Adrenal gland (tissue), 12 donors: ENCODE measurements around the gene DHRS7B. TPM values are rescaled to one million over a fixed set of nuclear protein-coding genes. Genes with fewer than 3 reads are reported as not detected.

ENCODE experiments used
- DNase-seq, 7 donors: peaks; one replicate each; pipeline ENCODE4 v3.0.0-alpha.2; 2019 to 2020
- H3K27ac ChIP-seq, 5 donors: fragments of 200-600 bp; sonication (generic) in 4 of 5; 1 replicate in 3 of 5; 2 replicates in 2 of 5; pipeline versions ENCODE4 v1.5.1 to v1.8.0; 2016 to 2020; ENCODE audit warnings: mild to moderate bottlenecking in 1 of 5
- H3K27me3 ChIP-seq: fragments of 200-600 bp; 2 replicates; pipeline ENCODE4 v1.8.0; 2021
- H3K36me3 ChIP-seq, 2 donors: fragments of 200-600 bp; replicated peaks in 1 of 2; 1 replicate in 1 of 2; 2 replicates in 1 of 2; pipeline versions ENCODE4 v1.5.1 to v1.8.0; 2018 to 2022
- H3K4me1 ChIP-seq, 2 donors: fragments of 200-600 bp; replicated peaks in 1 of 2; 1 replicate in 1 of 2; 2 replicates in 1 of 2; pipeline versions ENCODE4 v1.5.1 to v1.8.0; 2018 to 2021
- H3K4me3 ChIP-seq, 4 donors: fragments of 200-600 bp; sonication (generic) in 3 of 4; one replicate each; pipeline ENCODE4 v1.5.1; 2016 to 2018
- H3K9me3 ChIP-seq, 3 donors: fragments of 200-600 bp; sonication (generic) in 1 of 3; replicated peaks in 1 of 3; 1 replicate in 2 of 3; 2 replicates in 1 of 3; pipeline versions ENCODE4 v1.5.1 to v1.8.0; 2016 to 2021
- CTCF ChIP-seq, 6 experiments: fragments of 450-650 bp in 4 of 6; fragments of 200-600 bp in 2 of 6; sonication (generic) in 1 of 6; IDR thresholded peaks; 1 replicate in 5 of 6; 2 replicates in 1 of 6; pipeline versions ENCODE4 v1.5.1 to v1.8.0; 2016 to 2021; ENCODE audit warnings: antibody characterized with exemption in 6 of 6, mild to moderate bottlenecking in 2 of 6, moderate library complexity in 1 of 6
- POLR2A ChIP-seq, 2 donors: fragments of 450-650 bp; IDR thresholded peaks; one replicate each; pipeline ENCODE4 v1.6.1; 2017; ENCODE audit warnings: antibody characterized with exemption in 2 of 2, mild to moderate bottlenecking in 2 of 2, moderate library complexity in 1 of 2
- WGBS, 4 donors: extraction: QIAGEN DNeasy Blood & Tissue Kit in 2 of 4; methylation state at CpG; one replicate each; pipeline versions ENCODE4 v1.1.5 to v1.1.7; 2013 to 2017; 5-methylcytosine and 5-hydroxymethylcytosine counted together
- intact Hi-C, 2 donors: fragments of 100-400 bp; cut with DNase I; formaldehyde crosslinking; loops; one replicate each; pipeline versions ENCODE4 v1.14.1 to v1.15.0; 2022 to 2023
- polyA plus RNA-seq, 3 donors: library from polyadenylated mRNA; stranded (reverse); fragments of 200-250 nt in 2 of 3; fragments of 350-450 nt in 1 of 3; fragmentation: Illumina TruSeq in 1 of 3; extraction: RNeasy Lipid Tissue Mini Kit (QIAGEN cat#74804) in 1 of 3; gene quantifications; one replicate each; pipeline ENCODE4 v1.2.3, GENCODE V29; 2013 to 2014
- total RNA-seq, 9 donors: library from RNA; depleted of rRNA in 4 of 9; stranded (reverse); fragments of >200 nt in 4 of 9; fragments of 120-200 nt in 1 of 9; fragmentation: NEBNext Ultra II Directional in 1 of 9; extraction: Animal tissue kit (Norgen Biotek cat#: 25700) in 1 of 9; gene quantifications; one replicate each; pipeline versions ENCODE4 v1.1.0 to v1.2.4, GENCODE V29; 2013 to 2023
- donor health status: healthy with polysubstance abuse.
- donor health status: Bipolar disorder and iron deficiency.
- donor health status: DM: yes; HTN: yes; CAD: no.
- donor health status: DM: no; HTN: no; CAD: no.
- donor health status: DM: no; HTN: no; CAD: no.
- donor health status: DM: yes; HTN: yes; CAD: no.

The DHRS7B gene
- total and polyA plus RNA-seq, 12 donors = 18.0 to 68.5 (median 40.8) TPM

GRCh38 chr17:21199856-21200255 is 73.1 kb downstream of the DHRS7B start:
- H3K4me1 ChIP-seq = peaks cover 0 to 4% of the 10 kb centered on the region in 2 donors
- H3K27me3 ChIP-seq = no peaks in the 10 kb centered on the region
- H3K4me3 ChIP-seq = no peak overlapping the region
- DNase-seq = no peak
- WGBS, 4 donors = 62 to 74% (median 72%) methylated on average over 8 to 10 of the region's 10 CpGs
- TF ChIP-seq POLR2A (IDR thresholded peaks at IDR 0.05) (no peak), CTCF (IDR thresholded peaks at IDR 0.05) (no peak)
- H3K27ac ChIP-seq = no peak overlapping the region
- H3K9me3 ChIP-seq = no peaks in the 10 kb centered on the region
- H3K36me3 ChIP-seq = peaks cover 0 to 18% of the 10 kb centered on the region in 2 donors
- intact Hi-C loops = no loop called here

GRCh38 chr17:21200590-21201297 is 74.0 kb downstream of the DHRS7B start:
- 77 to 88% (median 86%) methylated on average over 12 to 15 of the region's 15 CpGs for WGBS, 4 donors
- Histone ChIP-seq H3K27me3 (no peaks in the 10 kb centered on the region), H3K4me3 (no peak overlapping the region), H3K36me3 (peaks cover 0 to 18% of the 10 kb centered on the region in 2 donors), H3K4me1 (peaks cover 0 to 4% of the 10 kb centered on the region in 2 donors), H3K27ac (peak overlapping the region in 1 of 5 donors; percentile 14), H3K9me3 (no peaks in the 10 kb centered on the region)
- no peak for TF ChIP-seq POLR2A (IDR thresholded peaks at IDR 0.05)
- intact Hi-C loops = no loop called here
- no peak for DNase-seq

GRCh38 chr17:21201298-21201595 is 74.5 kb downstream of the DHRS7B start:
- DNase-seq = peak in 2 of 7 donors; percentile 38 to 89
- Histone ChIP-seq H3K27ac (no peak overlapping the region), H3K27me3 (no peaks in the 10 kb centered on the region), H3K4me3 (no peak overlapping the region), H3K9me3 (no peaks in the 10 kb centered on the region), H3K4me1 (peaks cover 0 to 4% of the 10 kb centered on the region in 2 donors), H3K36me3 (peaks cover 0 to 18% of the 10 kb centered on the region in 2 donors)
- TF ChIP-seq POLR2A (IDR thresholded peaks at IDR 0.05) (no peak), CTCF (IDR thresholded peaks at IDR 0.05) (no peak)
- intact Hi-C loops = no loop called here
- WGBS, 4 donors = 41 to 61% (median 55%) methylated on average over 5 of the region's 5 CpGs

- Histone ChIP-seq H3K4me1 (peaks cover 0 to 4% of the 10 kb centered on the region in 2 donors), H3K36me3 (peaks cover 0 to 18% of the 10 kb centered on the region in 2 donors), H3K9me3 (no peaks in the 10 kb centered on the region), H3K27me3 (no peaks in the 10 kb centered on the region), H3K27ac (no peak overlapping the region), H3K4me3 (no peak overlapping the region)
- WGBS, 4 donors = 92 to 96% (median 94%) methylated on average over 6 to 11 of the region's 11 CpGs
- TF ChIP-seq POLR2A (IDR thresholded peaks at IDR 0.05) (no peak), CTCF (IDR thresholded peaks at IDR 0.05) (no peak)
- intact Hi-C loops = no loop called here
- DNase-seq = no peak
Observed at GRCh38 chr17:21201874-21202273, 75.1 kb downstream of the DHRS7B start.

- TF ChIP-seq POLR2A (IDR thresholded peaks at IDR 0.05) (no peak), CTCF (IDR thresholded peaks at IDR 0.05) (no peak)
- H3K4me1 ChIP-seq = peaks cover 0 to 4% of the 10 kb centered on the region in 2 donors
- no peak for DNase-seq
- no peaks in the 10 kb centered on the region for H3K27me3 ChIP-seq
- 80 to 91% (median 89%) methylated on average over 5 to 12 of the region's 12 CpGs; no CpG with 5 or more reads in 1 of the 4 donors for WGBS, 4 donors
- H3K27ac ChIP-seq = no peak overlapping the region
- peaks cover 0 to 11% of the 10 kb centered on the region in 2 donors for H3K36me3 ChIP-seq
- intact Hi-C loops = no loop called here
- H3K9me3 ChIP-seq = no peaks in the 10 kb centered on the region
- H3K4me3 ChIP-seq = no peak overlapping the region
Observed at GRCh38 chr17:21202512-21202911, 75.7 kb downstream of the DHRS7B start.
